Stimulated activated CD8-positive, alpha-beta memory T cell treated with anti-CD3 and anti-CD28 coated beads, Interleukin-12 subunit alpha, Interleukin-12 subunit beta, amount 100 ng/mL, for 24 hours (primary cell): ENCODE measurements around the gene GSS.

Experiments
- DNase-seq: peaks from one replicate; pipeline ENCODE4 v3.0.0-alpha.2; 2020; ENCODE audit errors: extremely low read depth

GSS gene

DNA sequence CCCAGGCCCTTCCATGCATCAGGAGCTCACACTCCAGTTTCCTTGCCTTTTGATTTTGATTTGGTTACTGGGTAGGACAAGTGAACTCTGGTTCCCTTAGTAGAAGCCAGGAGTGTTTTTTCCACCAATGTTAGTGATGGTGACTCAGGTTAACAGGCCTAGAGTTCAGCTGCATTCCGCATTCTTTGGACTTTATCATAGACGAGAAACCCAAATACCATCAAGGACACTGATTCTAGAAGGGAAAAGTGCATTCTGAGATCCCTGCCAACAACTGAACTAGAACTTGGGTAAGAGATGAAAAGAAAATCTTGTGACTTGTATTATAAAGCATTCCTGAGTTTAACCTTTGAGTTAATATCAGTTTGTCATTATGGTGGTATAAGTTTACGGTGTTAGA, 8.9 kb downstream of the GSS start:
- no peak for DNase-seq

DNA sequence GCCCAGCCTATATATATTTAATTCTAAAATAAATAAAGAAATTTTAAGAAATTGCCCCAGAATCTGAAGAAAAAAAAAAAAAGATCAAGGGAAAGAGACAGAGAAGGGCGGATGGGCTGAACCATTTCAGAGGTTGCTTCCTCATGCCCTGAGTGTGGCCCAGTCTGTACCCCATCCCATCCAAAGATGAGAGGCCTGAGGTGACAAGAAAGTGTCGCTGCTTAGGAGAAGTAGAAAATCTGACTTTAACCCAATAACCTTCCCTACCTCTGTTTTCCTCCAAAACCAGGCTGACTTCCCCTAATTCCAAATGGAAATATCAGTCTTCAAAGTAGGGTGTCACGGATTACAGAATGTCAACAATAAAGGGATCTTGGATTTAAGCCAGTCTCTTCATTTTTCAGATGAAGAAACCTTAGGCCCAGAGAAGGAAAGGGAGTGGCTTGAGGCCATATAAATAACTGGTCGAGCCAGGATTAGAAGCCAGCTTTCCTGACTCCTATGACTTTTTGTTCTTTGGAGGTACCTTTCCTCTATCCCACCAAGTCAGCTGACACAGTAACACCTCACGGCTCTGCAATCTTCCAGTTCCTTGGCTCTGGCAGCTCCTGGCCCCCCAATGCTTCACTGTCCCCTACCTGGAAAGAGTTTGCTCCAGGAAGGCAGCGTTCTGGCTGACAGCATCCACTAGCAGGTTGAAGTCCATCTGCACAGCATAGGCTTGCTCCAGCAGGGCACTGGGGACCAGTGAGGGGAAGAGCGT, 10.1 kb downstream of the GSS start:
- DNase-seq = no peak

DNA sequence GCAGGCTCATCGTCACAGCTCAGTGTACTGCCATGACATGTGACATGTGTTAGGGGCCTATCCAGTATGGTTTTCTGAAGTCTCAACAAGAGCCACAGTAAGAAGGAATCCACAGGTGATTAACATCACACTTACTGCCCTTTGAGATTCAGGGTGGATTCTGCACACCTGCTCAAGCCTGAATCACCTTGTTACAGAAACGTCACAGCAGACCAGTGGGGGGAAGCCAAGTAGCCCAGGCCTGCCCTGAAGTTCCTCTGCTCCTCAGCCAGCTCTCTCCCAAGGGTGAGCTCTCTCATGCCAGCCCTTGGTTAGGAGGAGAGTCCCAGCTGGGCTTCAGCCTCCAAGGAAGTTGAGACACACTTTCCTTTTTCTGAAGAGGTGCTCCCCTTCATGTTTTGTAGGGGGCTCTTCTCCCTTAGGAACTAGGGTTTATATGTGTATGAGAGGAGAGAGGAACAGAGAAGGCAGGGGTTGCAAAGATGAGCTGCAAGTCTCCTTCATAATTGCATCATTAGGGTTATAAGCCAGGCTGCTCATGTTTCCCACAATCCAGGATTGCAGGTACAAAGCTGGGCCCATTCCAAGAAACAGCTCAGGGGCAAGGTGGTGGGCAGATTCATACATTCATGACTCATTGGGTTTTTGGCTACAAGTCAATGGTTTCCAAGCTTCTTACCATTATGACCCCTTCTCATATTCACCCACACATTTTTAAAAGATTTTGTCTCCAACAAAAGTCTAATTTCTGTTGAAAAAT, 11.6 kb downstream of the GSS start:
- no peak for DNase-seq

DNA sequence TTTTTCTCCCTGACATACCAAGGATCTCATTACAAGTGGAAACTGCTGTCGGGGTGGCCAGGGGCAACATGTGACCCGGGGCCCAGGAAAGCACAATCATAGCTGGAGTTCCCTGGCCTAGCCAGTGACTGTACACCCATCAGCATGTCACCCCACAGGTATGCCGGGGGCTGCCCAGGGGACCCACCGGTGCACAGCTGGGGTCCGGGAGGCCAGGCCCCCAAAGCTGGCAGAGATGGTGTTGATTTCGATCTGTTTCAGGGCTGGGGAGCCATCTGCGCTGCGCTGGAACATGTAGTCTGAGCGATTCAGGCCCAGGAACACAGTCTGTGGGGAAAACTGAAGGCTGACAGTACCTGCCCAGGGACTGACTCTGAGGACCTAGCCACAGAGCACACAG, 13.3 kb downstream of the GSS start:
- DNase-seq = no peak

DNA sequence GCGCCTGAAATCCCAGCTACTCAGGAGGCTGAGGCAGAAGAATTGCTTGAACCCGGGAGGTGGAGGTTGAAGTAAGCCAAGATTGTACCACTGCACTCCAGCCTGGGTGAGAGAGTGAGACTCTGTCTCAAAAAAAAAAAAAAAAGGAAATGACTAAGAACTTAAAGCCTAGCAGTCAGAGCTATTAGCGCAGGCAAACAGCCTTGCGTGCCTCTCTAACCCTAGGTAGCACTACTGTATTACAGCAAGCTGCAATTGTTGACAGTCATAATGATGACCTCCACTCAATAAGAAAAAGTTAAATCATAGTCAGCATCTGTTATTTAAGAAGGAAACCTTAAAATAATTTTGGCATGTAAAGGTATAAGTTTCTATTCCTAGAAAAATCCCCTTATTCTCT, 14.4 kb downstream of the GSS start:
- DNase-seq = no peak

DNA sequence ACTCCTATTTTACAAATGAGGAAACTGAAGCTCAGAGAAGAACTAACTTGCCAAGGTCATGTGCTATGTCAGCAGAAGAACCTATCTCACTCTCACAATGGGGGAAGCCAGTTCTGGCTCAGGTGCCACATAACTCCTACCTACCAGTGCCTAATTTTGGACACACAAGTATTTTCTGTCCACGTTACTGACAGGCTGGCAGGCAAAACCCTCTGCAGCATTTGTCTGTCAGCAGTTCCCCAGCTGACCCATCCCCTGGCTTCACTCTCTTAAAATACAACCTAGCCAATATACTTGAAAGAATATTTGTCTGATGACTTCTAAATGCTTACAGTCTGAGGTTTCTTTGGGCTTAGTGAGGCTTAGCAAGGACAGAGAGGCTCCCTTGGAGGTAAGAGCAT, 15.5 kb downstream of the GSS start:
- DNase-seq = no peak

DNA sequence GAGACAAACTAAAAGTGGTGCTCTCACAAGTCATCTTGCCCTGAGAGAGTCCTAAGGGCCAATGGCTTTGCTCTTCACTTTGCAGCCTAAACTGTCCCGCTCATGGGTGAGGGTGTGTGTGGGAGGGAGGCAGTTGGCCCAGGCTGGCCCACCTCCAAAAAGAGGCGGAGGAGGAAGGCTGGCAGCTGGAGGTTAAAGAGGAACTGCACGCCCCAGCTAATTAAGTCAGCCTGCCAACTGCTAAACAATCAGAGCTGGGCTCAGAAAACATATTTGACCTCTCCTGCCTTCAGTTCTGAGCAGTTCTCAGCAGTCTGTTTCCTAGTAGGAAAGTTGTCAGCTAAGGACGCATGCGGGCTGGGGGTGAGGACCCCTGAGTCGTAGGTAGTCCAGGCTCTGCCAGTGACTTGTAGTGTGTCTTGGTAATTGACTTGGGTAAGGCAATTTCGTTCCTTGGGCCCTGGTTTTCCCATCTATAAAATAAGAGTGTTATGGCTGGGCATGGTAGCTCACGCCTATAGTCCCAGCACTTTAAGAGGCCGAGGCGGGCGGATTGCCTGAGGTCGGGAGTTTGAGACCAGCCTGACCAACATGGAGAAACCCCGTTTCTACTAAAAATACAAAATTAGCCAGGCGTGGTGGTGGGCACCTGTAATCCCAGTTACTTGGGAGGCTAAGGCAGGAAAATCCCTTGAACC, 17.0 kb downstream of the GSS start:
- no peak for DNase-seq

DNA sequence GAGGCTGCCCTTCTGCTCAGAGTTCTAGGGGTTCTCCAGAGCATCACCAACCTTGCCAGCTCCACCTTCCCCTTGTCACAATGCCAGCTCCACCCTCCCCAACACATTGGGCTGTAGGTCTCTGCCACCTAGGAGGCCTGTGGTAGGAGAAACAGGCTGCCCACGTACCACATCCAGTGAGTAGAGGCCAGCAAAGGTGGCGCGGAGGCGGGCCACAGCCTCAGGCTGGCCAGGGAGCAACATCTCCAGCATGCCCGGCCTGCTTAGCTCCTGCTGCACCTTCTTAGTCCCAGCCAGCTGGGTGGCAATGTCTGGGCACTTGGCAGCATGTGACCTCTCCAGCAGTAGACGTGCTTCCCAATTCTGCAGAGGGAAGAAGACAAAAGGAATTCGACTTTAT, 23.8 kb downstream of the GSS start:
- no peak for DNase-seq

DNA sequence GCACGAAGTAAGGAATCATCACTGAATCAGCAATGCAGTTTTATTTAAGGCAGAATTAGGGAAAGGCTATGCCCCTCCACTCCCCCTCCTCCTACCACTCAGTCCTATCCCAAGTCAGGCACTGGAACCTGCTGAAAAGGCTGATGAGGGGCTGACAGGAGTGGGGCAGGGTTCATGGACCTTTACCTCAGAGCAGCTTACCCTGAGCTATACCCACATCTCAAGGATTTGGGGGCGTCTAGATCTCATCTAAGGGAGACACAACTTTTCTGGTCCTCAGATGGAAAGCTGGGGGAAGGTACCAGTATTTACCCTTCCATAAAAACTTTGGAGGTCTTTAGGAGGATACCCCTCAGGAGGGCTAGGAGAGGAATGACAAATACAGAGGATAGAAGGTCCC, 27.2 kb downstream of the GSS start:
- no peak for DNase-seq

DNA sequence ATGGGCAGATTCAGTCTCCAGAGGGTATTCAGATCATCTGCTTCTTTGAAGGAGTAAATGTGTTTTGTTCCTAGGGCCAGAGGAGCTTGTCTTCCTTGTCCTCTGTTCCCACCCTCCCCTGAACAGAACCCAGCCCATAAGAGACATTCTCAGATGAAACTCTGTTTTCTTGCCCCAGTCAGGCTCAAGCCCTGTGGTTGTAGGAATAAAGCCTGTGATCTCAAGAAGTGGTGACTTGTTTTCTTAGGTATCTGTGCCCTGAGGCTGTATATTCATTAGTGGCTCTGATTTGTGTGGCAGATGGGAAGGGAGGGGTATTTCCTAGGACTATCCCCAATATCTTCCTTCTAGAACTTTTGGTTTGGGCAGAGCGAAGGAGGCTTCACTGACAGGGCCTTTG, 27.9 kb downstream of the GSS start:
- DNase-seq = no peak

DNA sequence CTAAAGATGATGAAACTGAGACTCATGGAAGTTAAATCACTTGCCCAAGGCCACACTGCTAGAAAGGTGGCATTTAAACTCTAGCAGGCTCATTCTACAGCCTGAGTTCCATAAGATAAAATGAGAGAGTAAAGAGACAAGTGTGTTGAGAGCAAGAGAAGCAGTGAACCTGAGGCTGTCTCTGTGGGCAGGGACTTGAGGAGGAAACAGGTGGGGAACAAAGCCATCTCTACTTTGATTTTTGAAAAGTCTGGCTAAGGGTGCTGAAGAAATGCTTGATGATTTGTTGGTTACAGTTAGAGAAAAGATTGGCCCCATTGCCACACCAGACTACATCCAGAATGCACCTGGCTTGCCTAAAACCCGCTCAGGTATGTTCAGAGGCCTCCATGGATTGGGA, 29.0 kb downstream of the GSS start:
- no peak for DNase-seq

DNA sequence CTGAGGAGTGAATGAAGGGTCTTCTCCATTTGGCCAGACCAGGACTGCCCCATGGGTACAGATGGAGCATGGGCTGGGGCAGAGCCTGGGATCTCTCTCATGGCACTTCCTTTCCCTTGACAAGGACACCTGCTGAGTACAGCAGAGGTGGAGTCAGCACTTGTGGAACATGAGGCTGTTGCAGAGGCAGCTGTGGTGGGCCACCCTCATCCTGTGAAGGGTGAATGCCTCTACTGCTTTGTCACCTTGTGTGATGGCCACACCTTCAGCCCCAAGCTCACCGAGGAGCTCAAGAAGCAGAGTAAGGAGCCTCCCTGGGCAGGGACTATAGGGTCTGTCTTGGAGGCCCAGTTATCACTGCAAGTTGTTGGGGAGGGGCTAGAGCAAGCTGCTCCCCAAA, 29.6 kb downstream of the GSS start:
- DNase-seq = no peak

DNA sequence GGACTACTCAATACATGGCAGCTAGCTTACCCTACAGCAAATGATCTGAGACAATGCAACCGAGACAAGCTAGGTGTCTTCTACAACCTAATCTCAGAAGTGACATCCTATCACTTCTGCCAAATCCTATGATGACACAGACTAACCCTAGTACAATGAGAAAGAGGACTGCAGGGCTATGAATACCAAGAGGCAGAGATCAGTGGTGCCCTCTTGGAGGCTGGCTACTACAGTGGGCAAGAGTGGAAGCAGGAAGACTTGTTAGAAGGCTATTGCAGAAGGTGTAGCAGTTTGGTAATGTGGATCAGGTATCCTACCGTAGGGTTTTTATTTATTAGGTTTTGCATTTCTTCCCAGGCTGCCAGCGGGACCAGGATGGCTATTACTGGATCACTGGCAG, 30.3 kb downstream of the GSS start:
- no peak for DNase-seq

DNA sequence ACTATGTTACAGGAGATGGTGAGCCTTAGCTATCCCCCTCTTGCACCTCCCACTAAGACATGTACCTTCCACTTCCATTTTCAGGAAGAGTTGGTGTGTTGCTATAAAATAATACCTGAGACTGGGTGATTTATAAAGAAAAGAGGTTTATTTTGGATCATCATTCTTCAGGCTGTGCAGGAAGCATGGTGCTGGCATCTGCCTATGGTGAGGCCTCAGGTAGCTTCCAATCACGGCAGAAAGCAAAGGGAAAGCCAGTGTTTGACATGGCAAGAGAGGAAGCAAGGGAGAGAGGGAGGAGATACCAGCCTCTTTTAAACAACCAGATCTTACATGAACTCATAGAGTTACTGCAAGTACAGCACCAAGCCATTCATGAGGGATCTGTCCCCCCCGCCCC, 32.2 kb downstream of the GSS start:
- no peak for DNase-seq

DNA sequence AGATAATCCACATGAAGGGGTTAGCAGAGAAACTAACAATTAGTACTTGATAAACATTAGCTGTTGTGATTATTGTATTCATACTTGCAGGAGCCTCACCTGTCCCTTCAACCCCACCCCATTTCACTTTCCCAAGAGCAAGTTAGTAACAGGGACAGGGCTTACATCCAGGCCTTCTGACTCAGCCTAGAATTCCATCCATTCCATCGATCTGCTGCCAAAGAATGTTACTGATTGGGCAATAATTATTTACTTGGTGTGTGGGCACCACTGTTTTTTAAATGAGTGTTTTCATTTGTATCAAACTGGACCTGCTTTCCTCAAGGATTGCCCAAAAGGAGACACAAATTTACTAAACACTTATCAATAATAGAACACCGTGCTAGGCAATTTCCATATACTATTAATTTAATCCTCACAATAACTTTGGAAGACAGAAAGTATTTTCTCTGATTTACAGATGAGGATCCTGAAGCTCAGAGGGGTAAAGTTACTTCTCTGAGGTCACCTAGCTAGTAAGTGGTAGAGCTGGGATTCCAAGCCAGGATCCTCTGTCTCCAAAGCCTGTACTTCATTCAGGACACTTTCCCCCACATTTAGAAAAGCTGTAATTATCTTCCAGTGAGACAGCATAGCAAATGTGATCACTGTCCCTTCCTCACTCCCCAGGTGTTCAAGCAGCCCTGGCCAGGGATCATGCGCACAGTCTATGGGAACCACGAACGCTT, 32.8 kb downstream of the GSS start:
- DNase-seq = no peak

DNA sequence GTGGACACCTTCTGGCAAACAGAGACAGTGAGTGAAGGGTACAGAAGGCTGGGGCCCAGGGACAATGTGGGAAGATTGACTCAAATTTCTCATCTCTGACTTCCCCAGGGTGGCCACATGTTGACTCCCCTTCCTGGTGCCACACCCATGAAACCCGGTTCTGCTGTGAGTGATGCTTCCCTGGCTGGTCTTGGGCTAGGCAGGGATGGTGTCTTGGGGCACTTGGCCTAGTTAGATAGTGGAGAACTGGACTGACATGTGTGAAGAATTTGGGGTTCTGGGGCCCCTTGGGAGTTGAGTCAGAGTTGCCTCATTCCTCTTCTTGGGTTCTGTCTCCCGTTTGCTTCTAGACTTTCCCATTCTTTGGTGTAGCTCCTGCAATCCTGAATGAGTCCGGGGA, 34.2 kb downstream of the GSS start:
- no peak for DNase-seq

DNA sequence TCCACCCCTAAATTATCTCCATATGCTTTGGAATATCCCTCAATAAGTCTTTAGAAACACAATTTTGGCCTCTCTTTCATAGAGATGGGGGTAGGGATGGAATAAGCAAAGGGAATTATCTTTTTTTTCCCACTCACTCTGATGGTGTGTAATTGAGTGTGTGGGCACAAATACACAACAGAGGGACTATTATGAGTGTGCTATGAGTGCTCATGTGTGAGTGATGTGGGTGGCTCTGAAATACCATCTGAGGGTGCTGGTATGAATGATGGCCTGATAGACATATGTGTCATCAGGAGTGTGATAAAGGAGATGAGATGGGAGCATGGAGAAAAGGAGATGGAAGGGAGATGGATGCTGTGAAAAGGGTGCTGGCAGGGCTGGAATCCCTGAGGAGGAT, 35.6 kb downstream of the GSS start:
- DNase-seq = no peak

DNA sequence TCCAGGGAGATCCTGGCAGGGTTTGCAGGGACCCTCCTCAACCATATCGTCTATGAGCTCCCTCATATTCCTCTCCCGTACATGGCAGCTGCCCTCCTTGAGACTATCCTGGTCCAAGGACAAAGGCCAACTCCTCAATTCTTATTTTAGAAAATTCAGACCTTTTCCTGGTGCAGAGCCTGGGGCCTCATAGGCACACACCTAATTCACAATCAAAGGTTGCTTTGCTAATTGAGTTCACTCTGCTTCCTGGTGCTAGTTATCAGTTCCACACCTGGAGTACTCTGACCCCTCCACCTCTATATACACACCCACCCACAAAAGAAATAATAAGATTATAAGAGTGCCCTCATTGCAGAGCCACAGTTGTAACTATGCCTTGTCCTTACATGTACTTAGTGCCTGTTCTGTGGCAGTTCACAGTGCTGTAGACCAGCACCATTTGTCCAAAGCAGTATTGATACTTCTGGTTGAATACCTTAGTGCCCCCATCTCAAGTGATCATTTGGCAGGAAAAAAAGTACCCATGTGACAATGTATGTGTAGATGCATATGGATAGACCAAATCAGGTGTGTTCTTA, 38.7 kb downstream of the GSS start:
- no peak for DNase-seq

DNA sequence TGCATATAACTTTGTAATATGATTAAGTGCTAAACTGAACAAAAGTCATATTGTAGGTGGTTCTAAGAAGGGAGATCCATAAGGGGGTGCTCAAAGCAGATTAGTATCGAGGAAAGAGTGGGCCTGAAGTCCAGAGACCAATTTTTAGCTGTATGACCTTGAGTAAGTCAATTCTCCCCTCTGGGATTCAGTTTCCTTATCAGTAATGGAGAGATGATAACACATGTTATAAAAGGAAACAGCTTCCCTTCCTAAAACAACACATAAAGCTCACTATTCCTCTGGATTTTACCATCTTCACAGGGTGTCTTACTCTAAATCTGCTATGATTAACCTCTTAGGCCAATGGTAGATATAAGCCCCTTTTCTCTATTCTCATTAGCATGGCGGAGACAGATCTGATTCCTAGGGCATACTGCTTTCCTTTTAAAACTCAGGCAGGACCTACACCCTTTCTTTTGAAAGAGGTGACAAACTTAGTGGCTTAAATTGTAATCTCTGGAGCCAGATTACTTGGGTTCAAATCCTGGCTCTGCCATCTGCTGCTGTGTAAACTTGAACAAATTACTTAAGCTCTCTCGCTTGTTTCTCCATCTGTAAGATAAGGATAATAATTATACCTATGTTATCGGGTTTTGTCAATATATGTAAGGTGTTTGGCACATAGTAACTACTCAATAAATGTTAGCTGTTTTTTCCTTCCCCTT, 39.7 kb downstream of the GSS start:
- no peak for DNase-seq

DNA sequence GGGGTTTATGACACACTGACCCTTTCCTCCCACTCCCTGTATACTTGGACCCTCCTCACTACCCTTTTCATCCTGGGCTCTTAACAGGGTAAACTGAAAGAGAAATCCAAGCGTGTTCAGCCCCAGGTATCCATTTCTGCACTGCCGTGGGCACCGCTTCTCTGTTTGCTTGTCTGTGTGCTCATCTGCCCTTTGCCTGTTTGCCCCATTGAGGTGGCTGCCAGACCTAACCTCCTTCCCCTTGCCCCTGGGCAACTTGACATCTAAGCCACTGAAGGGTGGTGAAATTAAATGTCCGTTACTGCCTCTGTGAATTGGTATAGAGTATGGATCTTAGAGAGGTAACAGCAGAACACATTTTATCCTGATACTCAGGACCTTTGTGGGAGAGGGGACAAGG, 40.5 kb downstream of the GSS start:
- no peak for DNase-seq
